Measurements from ENCODE around the gene LRRC49.

The LRRC49 gene

GRCh38 chr15:70854666-70854976 is 38.0 kb upstream of the LRRC49 start:
- TF ChIP-seq CTCF (IDR thresholded peaks at IDR 0.05): no peak

- no peak for TF ChIP-seq CTCF (IDR thresholded peaks at IDR 0.05)
These were observed 36.9 kb upstream of the LRRC49 start for GRCh38 chr15:70855764-70856163.

GRCh38 chr15:70856177-70856883 is 36.3 kb upstream of the LRRC49 start:
- TF ChIP-seq CTCF (IDR thresholded peaks at IDR 0.05): no peak

- TF ChIP-seq CTCF (IDR thresholded peaks at IDR 0.05): no peak
These were observed 35.6 kb upstream of the LRRC49 start for GRCh38 chr15:70856884-70857561.

GRCh38 chr15:70857562-70858285 is 34.9 kb upstream of the LRRC49 start:
- no peak for TF ChIP-seq CTCF (IDR thresholded peaks at IDR 0.05)

GRCh38 chr15:70859322-70859908 is 33.2 kb upstream of the LRRC49 start:
- TF ChIP-seq CTCF (IDR thresholded peaks at IDR 0.05): no peak

- TF ChIP-seq CTCF (IDR thresholded peaks at IDR 0.05): no peak
These were observed 32.6 kb upstream of the LRRC49 start for GRCh38 chr15:70859998-70860397.

All from LNCAP (cell line).